ENCODE data around the gene CITED1. TPM values are rescaled to one million over a fixed set of nuclear protein-coding genes. Genes with fewer than 3 reads are reported as not detected.
A peak's percentile ranks its signal among the peaks of the same experiment; 100 is the strongest.

Gene CITED1
- total RNA-seq, 1 donor from 2014 or later, result not detected

- H3K27ac ChIP-seq, result no peak overlapping the region
- no peak for TF ChIP-seq CTCF (IDR thresholded peaks at IDR 0.05)
- peaks cover 0 to 2% of the 10 kb centered on the region in 2 donors for H3K4me1 ChIP-seq
- no peak for DNase-seq (ENCODE audit: low spot score in 2 of 2)
- peaks cover 10% of the 10 kb centered on the region for H3K27me3 ChIP-seq
- no peak overlapping the region for H3K4me3 ChIP-seq
- no peaks in the 10 kb centered on the region for H3K36me3 ChIP-seq
- H3K9me3 ChIP-seq, result no peaks in the 10 kb centered on the region
- intact Hi-C loops (cut with DNase I), result no loop called here
Measured at GRCh38 chrX:72313707-72314641, 8.3 kb upstream of the CITED1 start.

- Histone ChIP-seq H3K4me1 (peaks cover 4 to 5% of the 10 kb centered on the region in 2 donors), H3K27me3 (peaks cover 16% of the 10 kb centered on the region), H3K36me3 (no peaks in the 10 kb centered on the region), H3K9me3 (no peaks in the 10 kb centered on the region), H3K4me3 (no peak overlapping the region), H3K27ac (no peak overlapping the region)
- intact Hi-C loops (cut with DNase I), result no loop called here
- no peak for TF ChIP-seq CTCF (IDR thresholded peaks at IDR 0.05)
- DNase-seq (ENCODE audit: low spot score in 2 of 2), result no peak
Measured at GRCh38 chrX:72312311-72312940, 6.7 kb upstream of the CITED1 start.

- Histone ChIP-seq H3K9me3 (no peaks in the 10 kb centered on the region), H3K4me3 (peak overlapping the region; percentile 18 to 79), H3K4me1 (peaks cover 11 to 12% of the 10 kb centered on the region in 2 donors), H3K27ac (no peak overlapping the region), H3K36me3 (no peaks in the 10 kb centered on the region), H3K27me3 (peaks cover 16% of the 10 kb centered on the region)
- TF ChIP-seq CTCF (IDR thresholded peaks at IDR 0.05), result no peak
- no peak for DNase-seq (ENCODE audit: low spot score in 2 of 2)
- intact Hi-C loops (cut with DNase I), result loop anchor here (10.0 kb wide), 1 partner anchor 295 kb away; no protein-coding TSS in a partner anchor
Measured at GRCh38 chrX:72309297-72310071, 3.8 kb upstream of the CITED1 start.

- Histone ChIP-seq H3K4me1 (peaks cover 11 to 12% of the 10 kb centered on the region in 2 donors), H3K27ac (no peak overlapping the region), H3K9me3 (no peaks in the 10 kb centered on the region), H3K36me3 (no peaks in the 10 kb centered on the region), H3K4me3 (peak overlapping the region; percentile 18 to 79), H3K27me3 (peaks cover 16% of the 10 kb centered on the region)
- TF ChIP-seq CTCF (IDR thresholded peaks at IDR 0.05), result no peak
- DNase-seq (ENCODE audit: low spot score in 2 of 2), result peak in 1 of 2 donors; percentile 69
- intact Hi-C loops (cut with DNase I), result loop anchor here (10.0 kb wide), 1 partner anchor 294 kb away; no protein-coding TSS in a partner anchor
Measured at GRCh38 chrX:72308566-72309296, 3.0 kb upstream of the CITED1 start.

DNA sequence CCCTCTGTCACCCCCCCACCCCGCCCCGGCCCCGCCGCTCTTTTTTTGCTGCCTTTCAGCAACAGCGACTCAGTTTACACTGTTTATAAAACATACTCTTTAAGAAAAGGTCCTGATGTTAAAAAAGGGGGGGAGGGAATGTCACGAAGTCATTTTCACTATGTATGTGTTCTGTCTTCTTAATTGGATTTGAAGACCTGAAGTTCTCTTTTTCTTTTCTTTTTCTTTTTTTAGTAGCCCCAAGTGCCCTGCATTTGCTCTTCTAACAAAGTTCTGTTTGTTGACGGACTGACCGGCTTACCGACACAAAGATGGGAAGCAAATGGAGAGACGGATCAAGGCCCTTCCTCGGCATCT, 2.5 kb upstream of the CITED1 start:
- no peaks in the 10 kb centered on the region for H3K36me3 ChIP-seq
- peaks cover 16% of the 10 kb centered on the region for H3K27me3 ChIP-seq
- no peaks in the 10 kb centered on the region for H3K9me3 ChIP-seq
- H3K4me1 ChIP-seq, result peaks cover 11 to 12% of the 10 kb centered on the region in 2 donors
- intact Hi-C loops (cut with DNase I), result loop anchor here (10.0 kb wide), 1 partner anchor 293 kb away; no protein-coding TSS in a partner anchor
- no peak for DNase-seq (ENCODE audit: low spot score in 2 of 2)
- no peak for TF ChIP-seq CTCF (IDR thresholded peaks at IDR 0.05)
- no peak overlapping the region for H3K27ac ChIP-seq
- H3K4me3 ChIP-seq, result peak overlapping the region; percentile 18 to 79
